ENCODE results near the gene UGT1A4. TPM values are rescaled to one million over a fixed set of nuclear protein-coding genes. Genes with fewer than 3 reads are reported as not detected.

The UGT1A4 gene
- total and polyA plus RNA-seq, 2 donors (not counting 1 experiment from before 2014, with no cell fraction given), result not detected

- Histone ChIP-seq H3K4me2 (ENCODE audit: extremely low read depth, insufficient read depth, low read length) (no peak within 1 kb of the TSS), H3K27me3 (ENCODE audit: control insufficient read depth, insufficient read depth, low read length) (no peaks in the 10 kb centered on the region), H4K20me1 (ENCODE audit: control insufficient read depth, extremely low read depth, insufficient read depth, low read length) (no peaks in the 10 kb centered on the region), H2AFZ (ENCODE audit: low read length) (no peak within 1 kb of the TSS), H3K9ac (ENCODE audit: insufficient read depth, low read length) (no peak within 1 kb of the TSS), H3K79me2 (ENCODE audit: control insufficient read depth, insufficient read depth, low read length) (no peaks in the 10 kb centered on the region), H3K9me3 (ENCODE audit: control insufficient read depth, insufficient read depth, low read depth, low read length) (no peaks in the 10 kb centered on the region), H3K27ac (ENCODE audit: insufficient read depth, low read length) (no peak within 1 kb of the TSS), H3K4me3 (replicated peaks in 1 of 4; ENCODE audit: control extremely low read depth in 1 of 4, insufficient read depth in 1 of 4, low read depth in 3 of 4, low read length in 4 of 4) (no peak within 1 kb of the TSS), H3K4me1 (ENCODE audit: control insufficient read depth, extremely low read depth, insufficient read depth, low read length) (no peaks in the 10 kb centered on the region), H3K36me3 (ENCODE audit: control insufficient read depth, insufficient read depth, low read length) (no peaks in the 10 kb centered on the region)
- no peak for TF ChIP-seq EZH2 (IDR thresholded peaks at IDR 0.05; ENCODE audit: low read length, missing control alignments)
- TF ChIP-seq, protein P1, sequence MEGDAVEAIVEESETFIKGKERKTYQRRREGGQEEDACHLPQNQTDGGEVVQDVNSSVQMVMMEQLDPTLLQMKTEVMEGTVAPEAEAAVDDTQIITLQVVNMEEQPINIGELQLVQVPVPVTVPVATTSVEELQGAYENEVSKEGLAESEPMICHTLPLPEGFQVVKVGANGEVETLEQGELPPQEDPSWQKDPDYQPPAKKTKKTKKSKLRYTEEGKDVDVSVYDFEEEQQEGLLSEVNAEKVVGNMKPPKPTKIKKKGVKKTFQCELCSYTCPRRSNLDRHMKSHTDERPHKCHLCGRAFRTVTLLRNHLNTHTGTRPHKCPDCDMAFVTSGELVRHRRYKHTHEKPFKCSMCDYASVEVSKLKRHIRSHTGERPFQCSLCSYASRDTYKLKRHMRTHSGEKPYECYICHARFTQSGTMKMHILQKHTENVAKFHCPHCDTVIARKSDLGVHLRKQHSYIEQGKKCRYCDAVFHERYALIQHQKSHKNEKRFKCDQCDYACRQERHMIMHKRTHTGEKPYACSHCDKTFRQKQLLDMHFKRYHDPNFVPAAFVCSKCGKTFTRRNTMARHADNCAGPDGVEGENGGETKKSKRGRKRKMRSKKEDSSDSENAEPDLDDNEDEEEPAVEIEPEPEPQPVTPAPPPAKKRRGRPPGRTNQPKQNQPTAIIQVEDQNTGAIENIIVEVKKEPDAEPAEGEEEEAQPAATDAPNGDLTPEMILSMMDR (conservative IDR thresholded peaks at IDR 0.05 in 1 of 2, IDR thresholded peaks at IDR 0.05 in 1 of 2; ENCODE audit: low read depth in 1 of 2, low read length in 2 of 2), result no peak
- no peak for DNase-seq (ENCODE audit: low read depth in 2 of 2)
Measured at GRCh38 chr2:233778030-233778429, 59.5 kb downstream of the UGT1A4 start, which contains the start of gene MROH2A. TSS of gene MROH2A (plus strand) at chr2:233778330. CDS start at chr2:233779359, 1,029 bp downstream.

- Histone ChIP-seq H3K27ac (ENCODE audit: insufficient read depth, low read length) (no peak overlapping the region), H3K4me3 (replicated peaks in 1 of 4; ENCODE audit: control extremely low read depth in 1 of 4, insufficient read depth in 1 of 4, low read depth in 3 of 4, low read length in 4 of 4) (no peak overlapping the region), H2AFZ (ENCODE audit: low read length) (no peak overlapping the region), H3K4me1 (ENCODE audit: control insufficient read depth, extremely low read depth, insufficient read depth, low read length) (no peaks in the 10 kb centered on the region), H3K36me3 (ENCODE audit: control insufficient read depth, insufficient read depth, low read length) (no peaks in the 10 kb centered on the region), H3K9me3 (ENCODE audit: control insufficient read depth, insufficient read depth, low read depth, low read length) (no peaks in the 10 kb centered on the region), H3K27me3 (ENCODE audit: control insufficient read depth, insufficient read depth, low read length) (no peaks in the 10 kb centered on the region), H3K79me2 (ENCODE audit: control insufficient read depth, insufficient read depth, low read length) (no peaks in the 10 kb centered on the region), H4K20me1 (ENCODE audit: control insufficient read depth, extremely low read depth, insufficient read depth, low read length) (no peaks in the 10 kb centered on the region), H3K9ac (ENCODE audit: insufficient read depth, low read length) (no peak overlapping the region), H3K4me2 (ENCODE audit: extremely low read depth, insufficient read depth, low read length) (no peak overlapping the region)
- DNase-seq (ENCODE audit: low read depth in 2 of 2), result no peak
- TF ChIP-seq EZH2 (IDR thresholded peaks at IDR 0.05; ENCODE audit: low read length, missing control alignments), result no peak
- TF ChIP-seq, protein P1 (conservative IDR thresholded peaks at IDR 0.05 in 1 of 2, IDR thresholded peaks at IDR 0.05 in 1 of 2; ENCODE audit: low read depth in 1 of 2, low read length in 2 of 2), result no peak
Measured at GRCh38 chr2:233779722-233780121, 61.2 kb downstream of the UGT1A4 start.

DNA sequence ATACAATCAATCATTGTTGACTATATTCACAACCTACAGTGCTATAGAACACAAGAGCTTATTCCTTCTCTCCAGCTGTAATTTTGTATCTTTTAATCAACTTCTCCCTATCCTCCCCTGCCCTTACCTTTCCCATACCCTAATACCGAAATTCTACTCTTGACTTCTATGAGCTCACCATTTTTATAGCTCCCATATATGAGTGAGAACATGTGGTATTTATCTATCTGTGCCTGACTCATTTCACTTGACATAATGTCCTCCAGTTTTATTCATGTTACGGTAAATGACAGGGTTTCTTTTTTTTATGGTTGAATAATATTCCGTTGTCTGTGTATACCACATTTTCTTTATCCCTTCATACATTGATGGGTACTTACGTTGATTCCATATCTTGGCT is 62.2 kb downstream of the UGT1A4 start:
- no peaks in the 10 kb centered on the region for H3K79me2 ChIP-seq (ENCODE audit: control insufficient read depth, insufficient read depth, low read length)
- H3K4me3 ChIP-seq (replicated peaks in 1 of 4; ENCODE audit: control extremely low read depth in 1 of 4, insufficient read depth in 1 of 4, low read depth in 3 of 4, low read length in 4 of 4), result no peak overlapping the region
- H3K4me2 ChIP-seq (ENCODE audit: extremely low read depth, insufficient read depth, low read length), result no peak overlapping the region
- H4K20me1 ChIP-seq (ENCODE audit: control insufficient read depth, extremely low read depth, insufficient read depth, low read length), result no peaks in the 10 kb centered on the region
- TF ChIP-seq, protein P1 (conservative IDR thresholded peaks at IDR 0.05 in 1 of 2, IDR thresholded peaks at IDR 0.05 in 1 of 2; ENCODE audit: low read depth in 1 of 2, low read length in 2 of 2), result no peak
- TF ChIP-seq EZH2 (IDR thresholded peaks at IDR 0.05; ENCODE audit: low read length, missing control alignments), result no peak
- no peak overlapping the region for H3K9ac ChIP-seq (ENCODE audit: insufficient read depth, low read length)
- H3K9me3 ChIP-seq (ENCODE audit: control insufficient read depth, insufficient read depth, low read depth, low read length), result no peaks in the 10 kb centered on the region
- H3K4me1 ChIP-seq (ENCODE audit: control insufficient read depth, extremely low read depth, insufficient read depth, low read length), result no peaks in the 10 kb centered on the region
- H3K27me3 ChIP-seq (ENCODE audit: control insufficient read depth, insufficient read depth, low read length), result no peaks in the 10 kb centered on the region
- no peak overlapping the region for H3K27ac ChIP-seq (ENCODE audit: insufficient read depth, low read length)
- no peaks in the 10 kb centered on the region for H3K36me3 ChIP-seq (ENCODE audit: control insufficient read depth, insufficient read depth, low read length)
- DNase-seq (ENCODE audit: low read depth in 2 of 2), result no peak
- H2AFZ ChIP-seq (ENCODE audit: low read length), result no peak overlapping the region
